GM12878 (cell line): Measurements from ENCODE around the gene OLFM1. TPM values are rescaled to one million over a fixed set of nuclear protein-coding genes. Genes with fewer than 3 reads are reported as not detected.

Experiments used
- ATAC-seq: fragments of 200-7000 bp; cut with Tn5 transposase; 3 replicates; pipeline ENCODE4 v1.9.1; 2020; ENCODE audit warnings: mild to moderate bottlenecking, moderate library complexity
- BruUV-seq: library from RNA; stranded (reverse); fragments of 400-500 nt; replicated peaks from 2 replicates; lab custom pipeline; 2021; lab: Mats Ljungman, UMichigan
- CTCF ChIA-PET: fragments of 300-600 bp; sonication (Branson Sonifier 250); formaldehyde crosslinking; extraction: SDS; loops from one replicate; lab custom pipeline; 2021; ENCODE audit warnings: inconsistent platforms; lab: Yijun Ruan, JAX
- POLR2A ChIA-PET: fragments of 350-600 bp; formaldehyde crosslinking; extraction: SDS; loops from one replicate; lab custom pipeline; 2021; ENCODE audit warnings: inconsistent platforms; lab: Charles Lee
- RAD21 ChIA-PET: fragments of 300-600 bp; sonication (Branson Sonifier 250); formaldehyde crosslinking; loops from one replicate; lab custom pipeline; 2023; ENCODE audit warnings: antibody characterized with exemption; ENCODE audit not compliant: unreplicated experiment; lab: Charles Lee
- SMC1A ChIA-PET: fragments of 300-600 bp; sonication (Branson Sonifier 250); formaldehyde crosslinking; loops from one replicate; lab custom pipeline; 2023; ENCODE audit not compliant: unreplicated experiment, uncharacterized antibody; lab: Charles Lee
- DNase-seq: peaks from one replicate; pipeline ENCODE4 v3.0.0-alpha.2; 2011; ENCODE audit warnings: low read depth, low spot score
- FAIRE-seq: peaks from 3 replicates; lab custom pipeline; 2011; peaks lifted over from hg19 to GRCh38; lab: Jason Lieb, UNC
- H2AFZ ChIP-seq: 2 replicates; pipeline ENCODE4 v1.6.0; 2011; ENCODE audit warnings: low read depth, low read length, control low read depth; ENCODE audit not compliant: control insufficient read depth
- H3K27ac ChIP-seq: 2 replicates; pipeline ENCODE4 v1.5.1; 2011; ENCODE audit warnings: control low read depth; ENCODE audit not compliant: control insufficient read depth, insufficient read depth
- H3K27me3 ChIP-seq, 2 experiments: replicated peaks in 1 of 2; 2 replicates each; pipeline versions ENCODE4 v1.6.0 to v1.6.1; 2011; ENCODE audit warnings: low read length in 1 of 2; ENCODE audit not compliant: control insufficient read depth in 2 of 2, insufficient read depth in 2 of 2
- H3K36me3 ChIP-seq, 2 experiments: 2 replicates each; pipeline ENCODE4 v1.5.1; 2011; ENCODE audit warnings: low read length in 1 of 2; ENCODE audit not compliant: control insufficient read depth in 2 of 2, insufficient read depth in 2 of 2
- H3K4me1 ChIP-seq: 2 replicates; pipeline ENCODE4 v1.6.1; 2011; ENCODE audit warnings: mild to moderate bottlenecking, low read length, moderate library complexity, mixed read lengths; ENCODE audit not compliant: control insufficient read depth, insufficient read depth
- H3K4me2 ChIP-seq: 2 replicates; pipeline ENCODE4 v1.6.0; 2011; ENCODE audit warnings: control low read depth; ENCODE audit not compliant: control insufficient read depth, insufficient read depth
- H3K4me3 ChIP-seq: fragments of 200-600 bp; sonication (generic); 2 replicates; pipeline ENCODE4 v1.5.1; 2016
- H3K79me2 ChIP-seq: 2 replicates; pipeline ENCODE4 v1.6.0; 2011; ENCODE audit warnings: low read length; ENCODE audit not compliant: control insufficient read depth, insufficient read depth
- H3K9ac ChIP-seq: 2 replicates; pipeline ENCODE4 v1.8.0; 2011; ENCODE audit warnings: low read length, control low read depth, mixed read lengths; ENCODE audit not compliant: control insufficient read depth, insufficient read depth
- H3K9me3 ChIP-seq: replicated peaks from 3 replicates; pipeline ENCODE4 v1.5.1; 2011; ENCODE audit warnings: mild to moderate bottlenecking, low read length; ENCODE audit not compliant: control insufficient read depth, insufficient read depth
- H4K20me1 ChIP-seq: 2 replicates; pipeline ENCODE4 v1.6.0; 2011; ENCODE audit not compliant: control insufficient read depth, insufficient read depth
- CHD4 ChIP-seq: fragments of 200-600 bp; sonication (generic); IDR thresholded peaks from 2 replicates; pipeline ENCODE4 v1.6.1; 2016; ENCODE audit warnings: mild to moderate bottlenecking
- E2F8 ChIP-seq: fragments of 450-650 bp; IDR thresholded peaks from 2 replicates; pipeline ENCODE4 v1.6.1; 2018; ENCODE audit warnings: mild to moderate bottlenecking, low read depth, moderate library complexity; ENCODE audit not compliant: partially characterized antibody
- EED ChIP-seq: sonication (generic); IDR thresholded peaks from 2 replicates; pipeline ENCODE4 v1.6.1; 2016; ENCODE audit warnings: antibody characterized with exemption, low read depth
- ESRRA ChIP-seq: IDR thresholded peaks from 2 replicates; pipeline ENCODE4 v1.6.1; 2012; ENCODE audit warnings: mild to moderate bottlenecking, low read length, improper control_type of control experiment
- FOS ChIP-seq: IDR thresholded peaks from 3 replicates; pipeline ENCODE4 v1.6.1; 2011; ENCODE audit warnings: borderline replicate concordance; ENCODE audit not compliant: insufficient read length; ENCODE audit errors: extremely low read depth
- GATAD2B ChIP-seq: fragments of 450-650 bp; conservative IDR thresholded peaks from 2 replicates; pipeline ENCODE4 v1.6.1; 2017; ENCODE audit warnings: low read depth, mild to moderate bottlenecking, moderate library complexity
- IKZF1 ChIP-seq: fragments of 450-650 bp; conservative IDR thresholded peaks from 2 replicates; pipeline ENCODE4 v1.6.1; 2017; ENCODE audit warnings: antibody characterized with exemption, mild to moderate bottlenecking
- PML ChIP-seq: IDR thresholded peaks from 2 replicates; pipeline ENCODE4 v1.6.1; 2012; ENCODE audit warnings: low read length, inconsistent platforms
- SMAD5 ChIP-seq: IDR thresholded peaks from 2 replicates; pipeline ENCODE4 v1.6.1; 2016; ENCODE audit warnings: antibody characterized with exemption, low read depth
- YBX1 ChIP-seq: fragments of 450-650 bp; IDR thresholded peaks from 2 replicates; pipeline ENCODE4 v1.6.1; 2016; ENCODE audit warnings: antibody characterized with exemption
- ZNF274 ChIP-seq: IDR thresholded peaks from one replicate; pipeline ENCODE4 v1.8.0; 2011; ENCODE audit not compliant: insufficient read length, insufficient read depth
- ZZZ3 ChIP-seq: IDR thresholded peaks from 2 replicates; pipeline ENCODE4 v1.6.1; 2011; ENCODE audit warnings: low read depth; ENCODE audit not compliant: control insufficient read depth, insufficient read length
- WGBS: methylation state at CpG from one replicate; pipeline ENCODE4 v1.1.6; 2016; ENCODE audit warnings: low lambda C conversion rate; ENCODE audit not compliant: insufficient replicate concordance, insufficient coverage; ENCODE audit errors: missing lambda C conversion rate; 5-methylcytosine and 5-hydroxymethylcytosine counted together
- in situ Hi-C: fragments of 300-500 bp; cut with MboI; formaldehyde crosslinking; loops from 9 replicates; pipeline ENCODE4 v1.14.3; 2018; ENCODE audit warnings: mixed read lengths
- intact Hi-C: fragments of 100-400 bp; cut with micrococcal nuclease; formaldehyde crosslinking; loops from one replicate; pipeline ENCODE4 v1.14.2; 2022; ENCODE audit not compliant: unreplicated experiment
- polyA plus RNA-seq, 11 experiments: library from polyadenylated mRNA; depleted of rRNA in 4 of 11; unstranded in 6 of 11; stranded (reverse) in 5 of 11; fragments of >200 nt; fragmentation: Nextera tagmentation in 4 of 11; fragmentation: Illumina TruSeq in 1 of 11; extraction: Ambion mirVana in 4 of 11; extraction: Trizol in 1 of 11; gene quantifications; 1 replicate in 1 of 11; 2 replicates in 10 of 11; pipeline versions ENCODE4 v1.2.1 to v1.2.3, GENCODE V29; 2011 to 2016; ENCODE audit warnings: inconsistent platforms in 2 of 11, missing spikeins in 2 of 11, low read depth in 1 of 11
- total RNA-seq, 4 experiments: library from RNA; depleted of rRNA in 3 of 4; stranded (reverse); fragments of >200 nt in 3 of 4; fragmentation: Illumina TruSeq in 1 of 4; extraction: Trizol in 1 of 4; gene quantifications; 2 replicates each; pipeline versions ENCODE4 v1.2.1 to v1.2.3, GENCODE V29; 2013 to 2021
- TF ChIP-seq, protein P1 (sequence below): IDR thresholded peaks from 2 replicates; pipeline ENCODE4 v1.6.1; 2012; ENCODE audit warnings: mild to moderate bottlenecking, low read depth, low read length

The OLFM1 gene
- total and polyA plus RNA-seq, 10 of the 15 experiments (the other 5 are each of a cell fraction or from before 2014, with no cell fraction given): not detected

- Histone ChIP-seq H3K9me3 (no peaks in the 10 kb centered on the region), H3K9ac (no peak overlapping the region), H2AFZ (no peak overlapping the region), H3K27ac (no peak overlapping the region), H3K4me2 (no peak overlapping the region), H3K4me1 (no peaks in the 10 kb centered on the region), H3K4me3 (no peak overlapping the region), H4K20me1 (no peaks in the 10 kb centered on the region), H3K36me3 (no peaks in the 10 kb centered on the region), H3K79me2 (no peaks in the 10 kb centered on the region), H3K27me3 (no peaks in the 10 kb centered on the region)
- no TSS peak for BruUV-seq
- DNase-seq (no peak), ATAC-seq (no peak), FAIRE-seq (no peak)
- RAD21 ChIA-PET: no interaction called here
- WGBS: 18% methylated on average over 9 of the region's 9 CpGs
- TF ChIP-seq, protein P1, sequence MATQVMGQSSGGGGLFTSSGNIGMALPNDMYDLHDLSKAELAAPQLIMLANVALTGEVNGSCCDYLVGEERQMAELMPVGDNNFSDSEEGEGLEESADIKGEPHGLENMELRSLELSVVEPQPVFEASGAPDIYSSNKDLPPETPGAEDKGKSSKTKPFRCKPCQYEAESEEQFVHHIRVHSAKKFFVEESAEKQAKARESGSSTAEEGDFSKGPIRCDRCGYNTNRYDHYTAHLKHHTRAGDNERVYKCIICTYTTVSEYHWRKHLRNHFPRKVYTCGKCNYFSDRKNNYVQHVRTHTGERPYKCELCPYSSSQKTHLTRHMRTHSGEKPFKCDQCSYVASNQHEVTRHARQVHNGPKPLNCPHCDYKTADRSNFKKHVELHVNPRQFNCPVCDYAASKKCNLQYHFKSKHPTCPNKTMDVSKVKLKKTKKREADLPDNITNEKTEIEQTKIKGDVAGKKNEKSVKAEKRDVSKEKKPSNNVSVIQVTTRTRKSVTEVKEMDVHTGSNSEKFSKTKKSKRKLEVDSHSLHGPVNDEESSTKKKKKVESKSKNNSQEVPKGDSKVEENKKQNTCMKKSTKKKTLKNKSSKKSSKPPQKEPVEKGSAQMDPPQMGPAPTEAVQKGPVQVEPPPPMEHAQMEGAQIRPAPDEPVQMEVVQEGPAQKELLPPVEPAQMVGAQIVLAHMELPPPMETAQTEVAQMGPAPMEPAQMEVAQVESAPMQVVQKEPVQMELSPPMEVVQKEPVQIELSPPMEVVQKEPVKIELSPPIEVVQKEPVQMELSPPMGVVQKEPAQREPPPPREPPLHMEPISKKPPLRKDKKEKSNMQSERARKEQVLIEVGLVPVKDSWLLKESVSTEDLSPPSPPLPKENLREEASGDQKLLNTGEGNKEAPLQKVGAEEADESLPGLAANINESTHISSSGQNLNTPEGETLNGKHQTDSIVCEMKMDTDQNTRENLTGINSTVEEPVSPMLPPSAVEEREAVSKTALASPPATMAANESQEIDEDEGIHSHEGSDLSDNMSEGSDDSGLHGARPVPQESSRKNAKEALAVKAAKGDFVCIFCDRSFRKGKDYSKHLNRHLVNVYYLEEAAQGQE: no peak
- TF ChIP-seq E2F8 (no peak), IKZF1 (no peak), FOS (no peak), ZNF274 (no peak), EED (no peak), PML (no peak), SMAD5 (no peak), YBX1 (no peak), ESRRA (no peak), CHD4 (no peak), GATAD2B (no peak), ZZZ3 (no peak)
- SMC1A ChIA-PET: no interaction called here
- intact Hi-C loops (no loop called here), in situ Hi-C loops (no loop called here)
- POLR2A ChIA-PET: no interaction called here
- CTCF ChIA-PET: no interaction called here
Measured at GRCh38 chr9:135147938-135148337, 60.5 kb downstream of the OLFM1 start.
